RWPE1 (cell line): ENCODE measurements around the gene CACNA2D2.
A peak's percentile ranks its signal among the peaks of the same experiment; 100 is the strongest.

Experiments used
- CTCF ChIA-PET: fragments of 350-600 bp; sonication (Branson Sonifier 250); formaldehyde crosslinking; extraction: SDS; loops from one replicate; lab custom pipeline; 2021; lab: Yijun Ruan, JAX
- POLR2A ChIA-PET: fragments of 400-600 bp; formaldehyde crosslinking; extraction: SDS; loops from one replicate; lab custom pipeline; 2020; ENCODE audit warnings: antibody characterized with exemption; ENCODE audit not compliant: low non-redundant PET; lab: Yijun Ruan, JAX
- DNase-seq: peaks from one replicate; pipeline ENCODE4 v3.0.0; 2012; ENCODE audit warnings: low spot score
- H3K27ac ChIP-seq: fragments of 450-650 bp; 2 replicates; pipeline ENCODE4 v1.5.1; 2017
- CTCF ChIP-seq: fragments of 450-650 bp; conservative IDR thresholded peaks from 2 replicates; pipeline ENCODE4 v1.5.1; 2017; ENCODE audit warnings: low read depth, mild to moderate bottlenecking

CACNA2D2 gene

DNA sequence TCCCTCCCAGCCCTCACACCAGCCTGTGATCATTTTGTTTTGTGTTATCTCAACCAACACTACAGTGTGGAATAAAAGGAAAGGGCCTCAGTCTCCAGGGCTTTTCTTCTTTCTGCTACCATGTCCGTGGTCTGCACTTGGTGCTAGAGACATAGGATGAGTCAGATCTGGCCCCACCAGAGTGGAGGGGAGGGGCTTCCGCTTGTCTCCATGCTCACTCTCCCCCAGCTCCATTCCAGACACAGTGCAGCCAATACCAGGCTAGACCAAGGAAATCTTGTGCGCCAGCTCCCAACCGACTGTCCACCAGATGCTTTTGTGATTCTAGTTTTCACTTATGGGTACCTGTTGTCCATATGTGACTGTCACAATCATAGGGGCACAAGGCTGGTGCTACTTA lies 92.2 kb downstream of the CACNA2D2 start:
- CTCF ChIA-PET, result interaction anchor here (0.6 to 0.7 kb wide), 2 partner anchors 9 to 12 kb away, joined by 3 read pairs; no protein-coding TSS in a partner anchor
- no peak overlapping the region for H3K27ac ChIP-seq
- POLR2A ChIA-PET, result no interaction called here
- no peak for TF ChIP-seq CTCF
- no peak for DNase-seq

GRCh38 chr3:50410608-50411139 lies 92.8 kb downstream of the CACNA2D2 start:
- DNase-seq, result no peak
- TF ChIP-seq CTCF, result no peak
- no peak overlapping the region for H3K27ac ChIP-seq
- POLR2A ChIA-PET, result no interaction called here
- CTCF ChIA-PET, result interaction anchor here (0.6 to 0.7 kb wide), 2 partner anchors 9 to 11 kb away, joined by 3 read pairs; no protein-coding TSS in a partner anchor

DNA sequence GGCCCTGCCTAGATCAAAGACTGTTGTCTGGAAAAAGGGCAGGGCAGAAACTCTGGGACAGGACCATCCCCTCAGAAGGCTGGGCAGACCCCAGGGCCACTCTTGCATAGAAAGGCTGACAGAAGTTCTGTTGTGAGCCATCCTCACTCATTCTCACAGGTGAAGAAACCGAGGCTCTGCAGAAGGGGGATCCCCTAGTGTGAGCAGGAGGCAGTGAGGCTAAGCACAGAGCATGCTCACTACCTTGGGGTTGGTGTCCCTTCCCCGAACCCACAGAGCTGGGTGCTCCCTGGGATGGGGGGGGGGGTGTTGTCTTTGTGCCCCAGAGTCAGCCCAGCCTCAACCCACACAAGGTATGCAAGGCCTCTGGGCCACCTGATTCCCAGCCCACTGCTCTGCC lies 93.2 kb downstream of the CACNA2D2 start:
- POLR2A ChIA-PET, result no interaction called here
- no peak for TF ChIP-seq CTCF

GRCh38 chr3:50408443-50408944 lies 94.9 kb downstream of the CACNA2D2 start:
- no peak for TF ChIP-seq CTCF
- ChIA-PET CTCF (no interaction called here), POLR2A (no interaction called here)
- H3K27ac ChIP-seq, result no peak overlapping the region
- DNase-seq, result no peak

More for the DNA sequence above, 93.2 kb downstream of the CACNA2D2 start:
- CTCF ChIA-PET, result no interaction called here
- DNase-seq, result no peak
- no peak overlapping the region for H3K27ac ChIP-seq

GRCh38 chr3:50406487-50406886 lies 96.9 kb downstream of the CACNA2D2 start:
- DNase-seq, result no peak
- no peak overlapping the region for H3K27ac ChIP-seq
- CTCF ChIA-PET, result no interaction called here
- no peak for TF ChIP-seq CTCF
- POLR2A ChIA-PET, result no interaction called here

- TF ChIP-seq CTCF, result no peak
- no peak overlapping the region for H3K27ac ChIP-seq
- POLR2A ChIA-PET, result no interaction called here
- CTCF ChIA-PET, result interaction anchor here (1.0 kb wide), 1 partner anchor 11 kb away, joined by 4 read pairs; no protein-coding TSS in a partner anchor
- DNase-seq, result peak; percentile 12
These were observed 98.2 kb downstream of the CACNA2D2 start for GRCh38 chr3:50405249-50405648.
